H1 (cell line): Measurements from ENCODE around the gene SMOC2. TPM values are rescaled to one million over a fixed set of nuclear protein-coding genes. Genes with fewer than 3 reads are reported as not detected.

Experiments
- CTCF ChIA-PET: fragments of 300-600 bp; sonication (Branson Sonifier 250); formaldehyde crosslinking; loops from one replicate; lab custom pipeline; 2021; ENCODE audit not compliant: partially characterized antibody; lab: Charles Lee
- POLR2A ChIA-PET: fragments of 300-600 bp; sonication (Branson Sonifier 250); formaldehyde crosslinking; loops from one replicate; lab custom pipeline; 2021; ENCODE audit warnings: inconsistent platforms; ENCODE audit not compliant: partially characterized antibody; lab: Charles Lee
- DNase-seq, 2 experiments: peaks; one replicate each; pipeline versions ENCODE4 v3.0.0 to v3.0.0-alpha.2; 2010 to 2022; ENCODE audit warnings: low spot score in 2 of 2, low read depth in 1 of 2, mixed read lengths in 1 of 2
- FAIRE-seq: peaks from 2 replicates; lab custom pipeline; 2011; peaks lifted over from hg19 to GRCh38; lab: Jason Lieb, UNC
- H2AFZ ChIP-seq: 2 replicates; pipeline ENCODE4 v1.8.1; 2012; ENCODE audit warnings: low read length, inconsistent platforms
- H2AK5ac ChIP-seq: 2 replicates; pipeline ENCODE4 v1.6.1; 2013; ENCODE audit warnings: low read depth, low read length
- H2BK120ac ChIP-seq: replicated peaks from 2 replicates; pipeline ENCODE3; 2013; ENCODE audit warnings: low read depth, low read length, inconsistent platforms
- H2BK12ac ChIP-seq: 2 replicates; pipeline ENCODE4 v1.6.1; 2013; ENCODE audit warnings: low read depth, low read length
- H2BK15ac ChIP-seq: 2 replicates; pipeline ENCODE4 v1.6.1; 2013; ENCODE audit warnings: low read length
- H2BK20ac ChIP-seq: 2 replicates; pipeline ENCODE4 v1.6.1; 2013; ENCODE audit warnings: low read length
- H2BK5ac ChIP-seq: 2 replicates; pipeline ENCODE4 v1.6.1; 2013; ENCODE audit warnings: low read depth, low read length
- H3K14ac ChIP-seq: 2 replicates; pipeline ENCODE4 v1.6.1; 2013; ENCODE audit warnings: inconsistent platforms; ENCODE audit not compliant: insufficient read length
- H3K18ac ChIP-seq: 2 replicates; pipeline ENCODE4 v1.6.1; 2013; ENCODE audit warnings: low read length; ENCODE audit errors: extremely low read depth
- H3K23ac ChIP-seq: 2 replicates; pipeline ENCODE4 v1.6.1; 2013; ENCODE audit warnings: inconsistent platforms; ENCODE audit not compliant: insufficient read length
- H3K23me2 ChIP-seq: 2 replicates; pipeline ENCODE4 v1.6.1; 2013; ENCODE audit warnings: low read depth, low read length
- H3K27ac ChIP-seq: 2 replicates; pipeline ENCODE4 v1.6.1; 2011; ENCODE audit warnings: low read depth, low read length, inconsistent platforms
- H3K27me3 ChIP-seq, 4 experiments: replicated peaks in 1 of 4; 1 replicate in 1 of 4; 2 replicates in 3 of 4; pipeline versions ENCODE4 v1.6.1 to v1.8.1; 2011 to 2013; ENCODE audit warnings: low read length in 3 of 4, mild to moderate bottlenecking in 3 of 4, inconsistent platforms in 2 of 4, mixed read lengths in 2 of 4, moderate library complexity in 1 of 4; ENCODE audit not compliant: control insufficient read depth in 3 of 4, insufficient read depth in 3 of 4; ENCODE audit errors: extremely low read depth in 1 of 4
- H3K36me3 ChIP-seq, 4 experiments: 2 replicates each; pipeline versions ENCODE4 v1.6.1 to v1.8.1; 2011 to 2013; ENCODE audit warnings: mild to moderate bottlenecking in 4 of 4, low read length in 3 of 4, moderate library complexity in 2 of 4, control low read depth in 1 of 4, inconsistent platforms in 1 of 4; ENCODE audit not compliant: insufficient read depth in 4 of 4, control insufficient read depth in 2 of 4
- H3K4ac ChIP-seq: replicated peaks from 2 replicates; pipeline ENCODE3; 2013; ENCODE audit warnings: low read length, low read depth, mixed read lengths, inconsistent platforms; ENCODE audit not compliant: insufficient read length
- H3K4me1 ChIP-seq, 4 experiments: replicated peaks in 1 of 4; 1 replicate in 1 of 4; 2 replicates in 3 of 4; pipeline versions ENCODE4 v1.6.1 to v1.8.1; 2011 to 2013; ENCODE audit warnings: low read length in 3 of 4, inconsistent platforms in 2 of 4, mixed read lengths in 1 of 4; ENCODE audit not compliant: insufficient read depth in 4 of 4, control insufficient read depth in 3 of 4
- H3K4me2 ChIP-seq, 2 experiments: 2 replicates each; pipeline versions ENCODE4 v1.6.1 to v1.8.1; 2011 to 2013; ENCODE audit warnings: low read depth in 2 of 2, low read length in 2 of 2, control low read depth in 1 of 2, inconsistent platforms in 1 of 2, mild to moderate bottlenecking in 1 of 2; ENCODE audit not compliant: insufficient read depth in 1 of 2
- H3K4me3 ChIP-seq, 4 experiments: fragments of 200-600, 300-600 bp in 1 of 4; sonication (generic), shearing (Covaris generic), sonication (Bioruptor Twin) in 1 of 4; 2 replicates each; pipeline versions ENCODE4 v1.5.1 to v1.8.1; 2011 to 2016; ENCODE audit warnings: low read length in 4 of 4, low read depth in 3 of 4, control low read depth in 2 of 4, inconsistent platforms in 2 of 4, mild to moderate bottlenecking in 2 of 4, mixed read lengths in 1 of 4, moderate library complexity in 1 of 4; ENCODE audit not compliant: insufficient read depth in 2 of 4; ENCODE audit errors: extremely low read depth in 1 of 4
- H3K56ac ChIP-seq: replicated peaks from 2 replicates; pipeline ENCODE3; 2013; ENCODE audit warnings: low read depth, mild to moderate bottlenecking, mixed read lengths, low read length, inconsistent platforms; ENCODE audit not compliant: insufficient read length
- H3K79me1 ChIP-seq: 2 replicates; pipeline ENCODE4 v1.6.1; 2013; ENCODE audit warnings: low read depth, low read length, control low read depth
- H3K79me2 ChIP-seq, 2 experiments: 2 replicates each; pipeline versions ENCODE4 v1.6.1 to v1.8.1; 2012 to 2013; ENCODE audit warnings: low read length in 2 of 2, mild to moderate bottlenecking in 2 of 2, inconsistent platforms in 1 of 2; ENCODE audit not compliant: insufficient read depth in 2 of 2, control insufficient read depth in 1 of 2
- H3K9ac ChIP-seq, 4 experiments: replicated peaks in 1 of 4; 1 replicate in 1 of 4; 2 replicates in 3 of 4; pipeline versions ENCODE4 v1.6.1 to v1.8.1; 2011 to 2013; ENCODE audit warnings: low read depth in 3 of 4, low read length in 3 of 4, control low read depth in 2 of 4, mild to moderate bottlenecking in 2 of 4, moderate library complexity in 2 of 4, inconsistent platforms in 1 of 4; ENCODE audit errors: extremely low read depth in 1 of 4
- H3K9me3 ChIP-seq, 2 experiments: 2 replicates each; pipeline versions ENCODE4 v1.6.1 to v1.8.1; 2012 to 2013; ENCODE audit warnings: mild to moderate bottlenecking in 2 of 2, moderate library complexity in 2 of 2, control low read depth in 1 of 2, inconsistent platforms in 1 of 2, low read depth in 1 of 2, low read length in 1 of 2, mixed read lengths in 1 of 2; ENCODE audit not compliant: insufficient read depth in 2 of 2
- H4K20me1 ChIP-seq, 2 experiments: replicated peaks in 1 of 2; 2 replicates each; pipeline versions ENCODE3 to v1.8.1; 2011 to 2013; ENCODE audit warnings: inconsistent platforms in 2 of 2, low read length in 2 of 2, mild to moderate bottlenecking in 1 of 2; ENCODE audit not compliant: insufficient read depth in 2 of 2, control insufficient read depth in 1 of 2
- H4K5ac ChIP-seq: 2 replicates; pipeline ENCODE4 v1.6.1; 2013; ENCODE audit warnings: low read length, low read depth, mixed read lengths, inconsistent platforms; ENCODE audit not compliant: insufficient read length
- H4K8ac ChIP-seq: 2 replicates; pipeline ENCODE4 v1.8.0; 2013; ENCODE audit warnings: mild to moderate bottlenecking, moderate library complexity, low read length, inconsistent platforms; ENCODE audit not compliant: insufficient read depth; ENCODE audit errors: extremely low read depth
- H4K91ac ChIP-seq: replicated peaks from 2 replicates; pipeline ENCODE3; 2013; ENCODE audit warnings: low read length, mixed read lengths, inconsistent platforms; ENCODE audit not compliant: insufficient read length
- CHD2 ChIP-seq: IDR thresholded peaks from 2 replicates; pipeline ENCODE4 v1.6.1; 2012; ENCODE audit warnings: low read length, improper control_type of control experiment
- KDM4A ChIP-seq: IDR thresholded peaks from one replicate; pipeline ENCODE4 v1.7.1; 2012; ENCODE audit warnings: low read depth, mild to moderate bottlenecking, moderate library complexity, low read length, inconsistent platforms; ENCODE audit not compliant: severe bottlenecking
- POLR2A ChIP-seq, 2 experiments: IDR thresholded peaks; 1 replicate in 1 of 2; 2 replicates in 1 of 2; pipeline ENCODE4 v1.6.1; 2011; ENCODE audit warnings: low read depth in 2 of 2, low read length in 2 of 2, mild to moderate bottlenecking in 2 of 2; ENCODE audit errors: control extremely low read depth in 1 of 2
- POU5F1 ChIP-seq: IDR thresholded peaks from 2 replicates; pipeline ENCODE4 v1.6.1; 2011; ENCODE audit warnings: low read depth, mild to moderate bottlenecking, low read length, moderate library complexity
- RFX5 ChIP-seq: IDR thresholded peaks from 2 replicates; pipeline ENCODE4 v1.6.1; 2011; ENCODE audit warnings: low read depth, low read length, improper control_type of control experiment, borderline replicate concordance
- RXRA ChIP-seq: IDR thresholded peaks from 2 replicates; pipeline ENCODE4 v1.6.1; 2011; ENCODE audit warnings: low read depth, mild to moderate bottlenecking, low read length, moderate library complexity; ENCODE audit not compliant: insufficient read depth
- SUZ12 ChIP-seq: fragments of 200-600 bp; sonication (generic); IDR thresholded peaks from 2 replicates; pipeline ENCODE4 v1.6.1; 2012; ENCODE audit warnings: mild to moderate bottlenecking, inconsistent platforms, low read length, moderate library complexity, mixed read lengths
- TAF1 ChIP-seq: IDR thresholded peaks from 2 replicates; pipeline ENCODE4 v1.6.1; 2011; ENCODE audit warnings: mild to moderate bottlenecking, low read depth, low read length
- TEAD4 ChIP-seq: IDR thresholded peaks from 2 replicates; pipeline ENCODE4 v1.6.1; 2012; ENCODE audit warnings: low read depth, low read length, inconsistent platforms, mixed read lengths
- WGBS, 2 experiments: shearing (Covaris generic) in 1 of 2; methylation state at CpG; one replicate each; pipeline versions ENCODE4 v1.1.6 to v1.1.7; 2013 to 2015; ENCODE audit warnings: low lambda C conversion rate in 2 of 2, mixed read lengths in 2 of 2, inconsistent platforms in 1 of 2, low coverage in 1 of 2, missing lambda C conversion rate in 1 of 2; ENCODE audit not compliant: insufficient replicate concordance in 2 of 2, insufficient coverage in 1 of 2, insufficient read length in 1 of 2; ENCODE audit errors: extremely low coverage in 1 of 2, missing lambda C conversion rate in 1 of 2; 5-methylcytosine and 5-hydroxymethylcytosine counted together
- polyA plus RNA-seq, 7 experiments: library from polyadenylated mRNA; depleted of rRNA in 3 of 7; stranded (reverse) in 5 of 7; unstranded in 2 of 7; fragments of >200 nt in 5 of 7; fragments of 200-250 nt in 2 of 7; gene quantifications; 1 replicate in 5 of 7; 2 replicates in 1 of 7; 4 replicates in 1 of 7; pipeline versions ENCODE4 v1.2.1 to v1.2.3, GENCODE V29; 2011 to 2013; ENCODE audit warnings: missing spikeins in 2 of 7, mixed read lengths in 2 of 7
- total RNA-seq: library from RNA; stranded (reverse); fragmentation: NEBNext Ultra II Directional; extraction: Animal tissue kit (Norgen Biotek cat#: 25700); gene quantifications from 2 replicates; pipeline ENCODE4 v1.2.1, GENCODE V29; 2021

The SMOC2 gene
- total and polyA plus RNA-seq, 2 of the 8 experiments (the other 6 are each of a cell fraction or from before 2014, with no cell fraction given): 7.7 to 8.5 TPM

GRCh38 chr6:168703990-168704389 is 263.0 kb downstream of the SMOC2 start:
- 0 out of 7 replicates have a peak, but pooled peaks cover 0 to 2% (median 0%) of the 10 kb centered on the region in 4 experiments for H3K27me3 ChIP-seq
- no peaks in the 10 kb centered on the region for H3K36me3 ChIP-seq
- no peaks in the 10 kb centered on the region for H4K20me1 ChIP-seq
- no peak overlapping the region for H4K8ac ChIP-seq
- POLR2A ChIA-PET: interaction anchor here (1.1 kb wide), 1 partner anchor 17 kb away, joined by 3 read pairs; no protein-coding TSS in a partner anchor
- no peak overlapping the region for H3K56ac ChIP-seq
- no peak overlapping the region for H4K91ac ChIP-seq
- no peak overlapping the region for H2BK5ac ChIP-seq
- no peak overlapping the region for H3K18ac ChIP-seq
- DNase-seq: no peak
- no peaks in the 10 kb centered on the region for H3K79me1 ChIP-seq
- no peak overlapping the region for H2AK5ac ChIP-seq
- no peak for TF ChIP-seq RXRA
- no peak for TF ChIP-seq TAF1
- no peak for TF ChIP-seq TEAD4
- TF ChIP-seq CHD2: no peak
- TF ChIP-seq POU5F1: no peak
- TF ChIP-seq RFX5: no peak
- no peak for TF ChIP-seq KDM4A
- TF ChIP-seq POLR2A (IDR thresholded peaks at IDR 0.05; ENCODE audit: control extremely low read depth in 1 of 2, low read depth in 2 of 2, low read length in 2 of 2): no peak
- TF ChIP-seq SUZ12: no peak
- TF ChIP-seq, all 59 proteins: peak for 0
- H2BK12ac ChIP-seq: no peak overlapping the region
- H3K4me2 ChIP-seq: no peak overlapping the region
- H3K4me1 ChIP-seq: peaks cover 0 to 3% (median 1%) of the 10 kb centered on the region in 4 experiments; a peak in 1 of 7 replicates
- no peak overlapping the region for H3K23ac ChIP-seq
- no peak for FAIRE-seq
- no peaks in the 10 kb centered on the region for H3K9me3 ChIP-seq
- no peak overlapping the region for H3K27ac ChIP-seq
- H4K5ac ChIP-seq: no peak overlapping the region
- H3K23me2 ChIP-seq: no peaks in the 10 kb centered on the region
- H2BK20ac ChIP-seq: no peak overlapping the region
- H3K79me2 ChIP-seq: no peaks in the 10 kb centered on the region
- H2BK15ac ChIP-seq: no peak overlapping the region
- H2AFZ ChIP-seq: no peak overlapping the region
- no peak overlapping the region for H3K4me3 ChIP-seq
- H3K14ac ChIP-seq: no peak overlapping the region
- no peak overlapping the region for H3K4ac ChIP-seq
- no peak overlapping the region for H3K9ac ChIP-seq
- WGBS, 2 experiments: 89% methylated on average over 11 of the region's 16 CpGs; no CpG with 5 or more reads in 1 of the 2 experiments
- CTCF ChIA-PET: interaction anchor here (1.6 kb wide), 1 partner anchor 9 kb away, joined by 7 read pairs; no protein-coding TSS in a partner anchor
- H2BK120ac ChIP-seq: no peak overlapping the region
